NCI-H1694 treated with DMSO at 0.1 percent for 48 hours (cell line): ENCODE data around the gene SGSM1.

ENCODE experiments used
- DNase-seq: peaks from one replicate; lab custom pipeline; 2025; lab: John Stamatoyannopoulos, UW

Gene SGSM1

GRCh38 chr22:24950272-24950902 is 144.4 kb downstream of the SGSM1 start:
- DNase-seq, result no peak

- DNase-seq, result peak; percentile 9
These were observed 146.2 kb downstream of the SGSM1 start, which contains the start of gene KIAA1671 for GRCh38 chr22:24951942-24952836. TSS of gene KIAA1671 (plus strand) at chr22:24952716. CDS start at chr22:25028000, 75,284 bp downstream.

GRCh38 chr22:24952837-24953383 is 146.9 kb downstream of the SGSM1 start:
- DNase-seq, result no peak

- DNase-seq, result no peak
These were observed 147.5 kb downstream of the SGSM1 start for GRCh38 chr22:24953384-24954113.

DNA sequence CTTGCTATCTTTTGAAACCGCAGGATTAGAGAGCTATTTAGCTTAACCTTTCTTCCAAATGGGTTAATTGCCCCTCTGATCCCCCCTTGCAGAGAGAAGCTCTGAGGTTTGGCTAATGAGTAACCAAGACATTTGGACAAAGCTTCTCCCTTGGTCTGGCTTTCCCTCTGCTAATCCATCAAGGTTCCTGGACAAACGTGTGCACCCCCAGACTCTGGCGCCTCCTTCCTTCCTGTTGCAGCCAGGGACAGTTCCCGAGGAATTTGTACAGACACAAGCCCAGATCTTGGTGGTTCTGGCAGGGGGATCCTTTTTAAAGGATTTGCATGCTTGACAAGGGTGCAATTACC is 148.1 kb downstream of the SGSM1 start:
- DNase-seq, result no peak

GRCh38 chr22:24954856-24955255 is 148.8 kb downstream of the SGSM1 start:
- no peak for DNase-seq

- no peak for DNase-seq
These were observed 151.0 kb downstream of the SGSM1 start for GRCh38 chr22:24957043-24957442.

DNA sequence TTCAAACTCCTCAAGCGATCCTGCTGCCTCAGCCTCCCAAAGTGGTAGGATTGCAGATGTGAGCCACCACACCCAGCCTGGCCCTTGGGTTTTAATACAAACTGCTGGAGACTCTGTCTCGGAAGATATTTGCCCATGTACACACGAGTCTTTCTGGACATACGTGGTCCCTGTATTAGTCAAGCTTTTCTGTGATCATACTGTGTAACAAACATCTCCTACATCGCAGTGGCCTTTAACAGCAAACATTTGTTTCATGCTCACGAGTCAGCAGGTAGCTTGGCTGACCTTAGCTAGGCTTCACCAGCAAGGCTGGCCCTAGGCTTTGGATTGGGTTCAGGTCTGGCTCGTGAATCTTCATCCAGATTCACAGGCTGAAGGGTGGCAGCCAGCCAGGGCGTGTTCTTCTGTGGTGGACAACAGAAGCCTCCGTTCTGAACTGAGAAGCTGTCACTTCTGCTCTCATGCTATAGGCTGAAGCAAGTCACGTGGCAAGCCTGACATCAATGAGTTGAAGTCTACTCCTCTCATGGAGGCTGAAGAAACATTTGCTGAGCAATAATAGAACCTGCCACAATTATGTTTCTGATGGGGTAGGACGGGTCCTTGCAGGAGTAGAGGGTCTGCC is 155.3 kb downstream of the SGSM1 start:
- no peak for DNase-seq

- no peak for DNase-seq
These were observed 156.1 kb downstream of the SGSM1 start for GRCh38 chr22:24962094-24962493.

GRCh38 chr22:24962835-24963234 is 156.8 kb downstream of the SGSM1 start:
- DNase-seq, result no peak

DNA sequence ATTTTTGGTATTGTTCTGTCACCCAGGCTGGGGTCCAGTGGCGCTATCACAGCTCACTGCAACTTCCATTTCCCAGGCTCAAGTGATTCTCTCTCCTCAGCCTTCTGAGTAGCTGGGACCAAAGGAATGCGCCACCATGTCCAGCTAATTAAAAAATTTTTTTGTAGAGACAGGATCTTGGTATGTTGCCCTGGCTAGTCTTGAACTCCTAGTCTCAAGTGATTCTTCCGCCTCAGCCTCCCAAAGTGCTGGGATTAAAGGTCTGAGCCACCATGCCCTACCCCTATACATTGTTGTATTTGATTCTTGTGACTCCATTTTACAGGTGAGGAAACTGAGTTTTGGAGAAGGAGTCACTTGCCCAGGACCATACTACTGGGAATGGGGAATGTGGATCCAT is 158.4 kb downstream of the SGSM1 start:
- no peak for DNase-seq

- DNase-seq, result no peak
These were observed 160.0 kb downstream of the SGSM1 start for GRCh38 chr22:24965822-24966626.

DNA sequence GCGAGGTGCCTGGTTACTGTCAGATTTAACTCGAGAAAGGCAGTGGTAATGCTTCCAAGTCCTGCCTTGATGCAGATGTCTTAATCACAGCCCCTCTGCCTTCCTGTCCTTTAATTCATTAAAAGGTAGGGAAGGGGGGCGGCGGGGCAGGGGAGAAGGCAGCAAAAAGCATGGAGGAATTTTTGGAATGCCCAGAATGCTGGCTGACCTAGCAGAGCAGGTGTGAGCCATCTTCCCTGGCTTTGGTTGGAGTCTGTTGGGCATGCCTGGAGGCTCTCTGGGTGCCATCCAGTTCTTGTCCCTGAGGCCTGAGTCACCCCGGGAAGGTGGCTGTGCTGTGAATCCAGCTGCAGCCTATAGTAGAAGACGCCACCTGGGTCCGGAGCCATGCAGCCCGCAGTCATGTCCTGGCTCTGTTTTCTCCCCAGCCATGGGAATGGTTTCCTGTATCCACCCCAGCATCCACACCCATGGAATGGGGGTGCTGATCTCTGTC is 162.1 kb downstream of the SGSM1 start:
- no peak for DNase-seq

DNA sequence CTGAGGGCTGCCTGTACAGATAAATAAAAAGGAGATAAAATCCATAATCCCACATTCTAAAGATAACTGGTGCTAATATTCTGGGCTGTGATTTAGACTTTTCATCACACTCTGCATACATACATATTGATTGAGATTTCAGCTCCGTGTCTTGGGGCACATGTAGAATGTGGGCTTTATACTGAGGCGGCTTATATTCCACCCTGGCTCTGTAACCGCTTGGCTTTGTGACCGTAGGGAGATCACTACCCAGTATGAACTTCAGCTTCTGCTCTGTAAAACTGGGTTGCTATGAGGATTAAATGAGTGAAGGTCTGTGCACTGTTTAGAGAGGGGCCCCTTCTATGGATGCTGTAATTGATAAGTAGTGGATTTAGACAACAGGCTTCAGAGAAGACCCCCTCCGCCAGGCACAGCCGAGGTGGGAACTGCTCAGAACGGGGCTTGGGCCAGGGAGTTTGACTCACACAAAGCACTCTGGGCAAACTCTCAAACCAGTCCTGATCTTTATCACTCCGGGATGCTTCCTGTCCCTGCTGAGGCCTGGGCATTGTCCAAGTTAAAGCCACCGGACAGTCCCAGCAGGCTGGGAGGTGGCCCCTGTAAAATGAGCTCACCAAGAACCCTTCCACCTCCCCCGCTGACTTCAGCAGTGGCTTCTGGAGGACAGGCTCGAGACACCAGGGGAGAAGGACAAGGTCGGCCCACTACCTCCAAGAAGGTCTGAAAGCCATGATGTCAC is 163.7 kb downstream of the SGSM1 start:
- DNase-seq, result no peak

DNA sequence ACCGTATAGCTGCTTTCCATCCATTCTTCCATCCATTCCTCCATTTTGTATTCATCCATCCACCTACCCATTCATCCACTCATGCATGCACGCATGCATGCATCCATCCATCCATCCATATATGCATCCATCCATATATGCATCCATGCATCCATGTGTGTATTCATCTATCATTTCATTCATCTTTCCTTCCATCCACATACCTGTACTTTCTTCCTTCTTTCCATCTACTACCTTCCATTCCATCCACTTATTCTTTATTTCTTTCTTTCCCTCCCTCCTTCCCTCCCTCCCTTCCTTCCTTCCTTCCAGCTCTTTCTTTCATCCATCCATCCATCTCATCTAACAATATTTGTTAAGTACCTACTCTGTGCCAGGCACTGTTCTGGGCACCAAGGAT is 166.4 kb downstream of the SGSM1 start:
- DNase-seq, result no peak

- DNase-seq, result no peak
These were observed 167.9 kb downstream of the SGSM1 start for GRCh38 chr22:24973872-24974271.

GRCh38 chr22:24975125-24975640 is 169.2 kb downstream of the SGSM1 start:
- DNase-seq, result no peak

DNA sequence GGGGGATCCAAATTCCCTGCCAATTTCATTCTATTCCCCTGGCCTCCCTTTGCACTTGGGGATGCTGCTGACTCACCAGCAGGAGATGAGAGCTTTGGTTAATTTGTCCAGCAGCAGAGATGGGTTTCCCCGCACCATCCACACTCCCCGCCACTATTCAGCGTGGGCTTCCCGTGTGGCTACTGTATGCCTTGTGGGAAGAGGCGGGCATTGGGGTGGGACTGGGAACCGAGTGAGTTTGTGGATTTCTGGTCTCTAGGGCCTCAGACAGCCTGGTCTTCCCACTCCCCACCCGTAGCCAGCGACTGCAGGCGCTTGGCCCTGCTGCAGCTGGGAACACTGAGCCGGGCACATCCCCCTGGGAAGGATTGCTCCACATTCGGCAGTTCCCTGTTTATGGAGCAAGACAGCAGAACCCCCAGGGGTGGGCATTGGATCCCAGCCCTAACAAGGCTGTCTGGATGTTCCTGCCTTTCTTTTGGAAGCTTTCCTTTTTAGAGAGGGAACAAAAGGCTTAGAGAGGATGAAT is 169.9 kb downstream of the SGSM1 start:
- no peak for DNase-seq

DNA sequence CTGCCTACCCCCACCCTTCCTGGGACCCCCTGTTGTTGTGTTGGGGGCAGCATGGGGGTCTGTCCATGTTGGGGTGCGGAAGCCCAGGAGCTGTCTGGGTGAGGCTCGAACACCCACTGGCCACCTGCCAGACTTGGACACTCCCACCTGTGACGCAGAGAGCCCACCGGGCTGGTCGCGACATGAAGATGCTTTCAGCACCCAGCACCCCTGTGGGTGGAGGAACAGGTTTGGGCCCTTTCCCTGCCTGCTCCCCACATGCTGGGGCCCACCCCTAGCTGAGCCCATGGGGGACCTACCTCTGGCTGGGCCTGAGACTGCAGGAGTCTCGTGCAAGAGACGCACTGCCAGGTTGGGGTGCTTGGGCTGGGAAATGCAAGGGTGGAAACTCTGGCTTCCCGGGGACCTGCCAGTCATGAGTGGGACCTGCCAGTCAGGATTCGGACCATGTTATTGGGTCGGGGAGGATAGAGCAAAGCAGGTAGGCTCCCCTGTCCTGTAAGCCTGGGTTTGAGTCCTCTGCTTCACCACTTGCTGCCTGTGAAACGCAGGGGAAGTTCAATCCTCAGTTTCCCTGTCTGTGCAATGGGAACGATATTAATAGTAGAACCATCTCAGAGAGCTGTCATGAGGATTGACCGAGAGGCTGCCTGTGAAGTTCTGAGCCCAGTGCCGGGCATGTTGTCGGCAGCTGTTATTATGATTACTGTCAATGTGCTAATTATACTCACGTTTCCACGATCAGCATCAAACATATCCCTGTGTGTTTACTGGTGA is 170.6 kb downstream of the SGSM1 start:
- DNase-seq, result no peak
